Measurements from ENCODE around the gene HNRNPDL.

DNA sequence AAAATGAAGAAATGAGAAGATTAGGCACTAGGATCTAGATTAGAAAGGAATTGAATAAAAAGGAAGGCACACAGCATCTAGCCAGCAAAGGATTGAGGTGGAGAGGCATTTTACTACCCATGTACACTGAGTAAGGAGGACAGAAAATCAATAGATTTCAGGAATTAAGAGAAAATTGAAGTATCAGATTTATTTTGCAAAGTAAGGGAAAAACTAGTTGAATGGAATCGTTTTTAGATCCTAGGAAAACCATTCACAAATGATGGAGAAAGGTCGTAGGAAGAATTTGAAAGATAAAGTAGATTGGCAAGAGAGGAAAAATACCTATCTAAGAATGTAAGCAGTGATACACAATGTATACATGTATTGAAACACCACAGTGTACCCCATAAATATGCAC, 31.4 kb upstream of the HNRNPDL start:
- no peak for TF ChIP-seq ZFP36 (IDR thresholded peaks at IDR 0.05; ENCODE audit: borderline replicate concordance, partially characterized antibody)
- TF ChIP-seq POLR2A (IDR thresholded peaks at IDR 0.05; ENCODE audit: low read length), result no peak
- TF ChIP-seq POLR2AphosphoS2 (conservative IDR thresholded peaks at IDR 0.05; ENCODE audit: low read length), result no peak
- no peak for TF ChIP-seq RARB (CRISPR knock-in tag; IDR thresholded peaks at IDR 0.05)
